Measurements from ENCODE around the gene CELA1. TPM values are rescaled to one million over a fixed set of nuclear protein-coding genes. Genes with fewer than 3 reads are reported as not detected.

CELA1 gene
- total RNA-seq, 1 experiment from 2014 or later, result not detected

- Histone ChIP-seq H3K9ac (ENCODE audit: low read length) (no peak overlapping the region), H3K27me3 (ENCODE audit: insufficient read depth, low read length) (no peaks in the 10 kb centered on the region), H3K27ac (ENCODE audit: low read depth, low read length) (no peak overlapping the region), H3K4me1 (ENCODE audit: control insufficient read depth in 1 of 2, insufficient read depth in 2 of 2, low read length in 2 of 2) (no peaks in the 10 kb centered on the region), H2AFZ (ENCODE audit: low read depth, low read length, poor library complexity, severe bottlenecking) (no peak overlapping the region), H3K79me2 (ENCODE audit: insufficient read depth, low read length) (no peaks in the 10 kb centered on the region), H4K20me1 (ENCODE audit: insufficient read depth) (no peaks in the 10 kb centered on the region), H3K9me2 (ENCODE audit: insufficient read depth) (no peaks in the 10 kb centered on the region), H3K9me3 (ENCODE audit: control insufficient read depth in 1 of 2, insufficient read depth in 1 of 2, low read depth in 1 of 2, low read length in 2 of 2) (no peaks in the 10 kb centered on the region), H3K4me2 (ENCODE audit: low read length) (no peak overlapping the region), H3K4me3 (replicated peaks in 1 of 2; ENCODE audit: low read depth in 1 of 2, low read length in 2 of 2) (no peak overlapping the region), H3K36me3 (ENCODE audit: control insufficient read depth in 1 of 2, insufficient read depth in 2 of 2, low read length in 2 of 2) (peaks cover 2 to 12% of the 10 kb centered on the region in 2 experiments; a peak in 2 of 4 replicates)
- ChIA-PET RAD21 (ENCODE audit: low non-redundant PET in 1 of 2, low total read pairs in 2 of 2, uncharacterized antibody in 2 of 2, unreplicated experiment in 2 of 2) (no interaction called here), CTCF (no interaction called here), POLR2A (interaction anchor here (1.0 kb wide), 1 partner anchor 10 kb away, joined by 3 read pairs; no protein-coding TSS in a partner anchor)
- no peak for ATAC-seq
- TF ChIP-seq, protein P1, sequence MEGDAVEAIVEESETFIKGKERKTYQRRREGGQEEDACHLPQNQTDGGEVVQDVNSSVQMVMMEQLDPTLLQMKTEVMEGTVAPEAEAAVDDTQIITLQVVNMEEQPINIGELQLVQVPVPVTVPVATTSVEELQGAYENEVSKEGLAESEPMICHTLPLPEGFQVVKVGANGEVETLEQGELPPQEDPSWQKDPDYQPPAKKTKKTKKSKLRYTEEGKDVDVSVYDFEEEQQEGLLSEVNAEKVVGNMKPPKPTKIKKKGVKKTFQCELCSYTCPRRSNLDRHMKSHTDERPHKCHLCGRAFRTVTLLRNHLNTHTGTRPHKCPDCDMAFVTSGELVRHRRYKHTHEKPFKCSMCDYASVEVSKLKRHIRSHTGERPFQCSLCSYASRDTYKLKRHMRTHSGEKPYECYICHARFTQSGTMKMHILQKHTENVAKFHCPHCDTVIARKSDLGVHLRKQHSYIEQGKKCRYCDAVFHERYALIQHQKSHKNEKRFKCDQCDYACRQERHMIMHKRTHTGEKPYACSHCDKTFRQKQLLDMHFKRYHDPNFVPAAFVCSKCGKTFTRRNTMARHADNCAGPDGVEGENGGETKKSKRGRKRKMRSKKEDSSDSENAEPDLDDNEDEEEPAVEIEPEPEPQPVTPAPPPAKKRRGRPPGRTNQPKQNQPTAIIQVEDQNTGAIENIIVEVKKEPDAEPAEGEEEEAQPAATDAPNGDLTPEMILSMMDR (IDR thresholded peaks at IDR 0.05 in 2 of 3, conservative IDR thresholded peaks at IDR 0.05 in 1 of 3; ENCODE audit: borderline replicate concordance in 1 of 3, insufficient read depth in 1 of 3, low read depth in 2 of 3, low read length in 2 of 3), result no peak
- TF ChIP-seq RAD21 (IDR thresholded peaks at IDR 0.05; ENCODE audit: low read depth), result peak; percentile 15; the same call in 1 of the 2 replicates
- intact Hi-C loops (cut with micrococcal nuclease), result no loop called here
- BruUV-seq (replicated peaks), result no TSS peak
- DNase-seq (ENCODE audit: low read depth, low spot score), result no peak
These were observed 14.9 kb upstream of the CELA1 start for GRCh38 chr12:51361161-51362016.

DNA sequence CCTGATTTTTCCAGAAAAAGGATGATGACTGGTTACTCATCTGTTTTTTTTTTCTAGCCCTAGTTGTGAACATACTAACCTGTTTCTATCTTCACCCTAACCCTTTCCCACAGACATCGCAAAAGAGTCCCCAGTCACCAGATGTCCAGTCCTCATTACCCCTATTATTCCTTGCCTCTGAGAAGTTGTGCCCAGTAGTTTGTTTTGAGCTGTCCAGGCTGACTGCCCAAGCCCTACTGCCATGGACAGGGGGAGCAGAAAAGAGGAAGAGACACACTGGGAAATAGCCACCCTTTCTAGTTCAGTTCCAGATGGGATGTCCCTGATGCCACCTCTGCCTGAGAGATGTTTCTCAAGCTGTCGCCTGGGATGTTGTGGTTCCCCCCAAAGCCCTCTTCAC lies 13.8 kb upstream of the CELA1 start:
- Histone ChIP-seq H3K4me3 (replicated peaks in 1 of 2; ENCODE audit: low read depth in 1 of 2, low read length in 2 of 2) (no peak overlapping the region), H2AFZ (ENCODE audit: low read depth, low read length, poor library complexity, severe bottlenecking) (no peak overlapping the region), H3K27me3 (ENCODE audit: insufficient read depth, low read length) (no peaks in the 10 kb centered on the region), H3K9ac (ENCODE audit: low read length) (no peak overlapping the region), H4K20me1 (ENCODE audit: insufficient read depth) (no peaks in the 10 kb centered on the region), H3K4me1 (ENCODE audit: control insufficient read depth in 1 of 2, insufficient read depth in 2 of 2, low read length in 2 of 2) (no peaks in the 10 kb centered on the region), H3K4me2 (ENCODE audit: low read length) (no peak overlapping the region), H3K79me2 (ENCODE audit: insufficient read depth, low read length) (no peaks in the 10 kb centered on the region), H3K27ac (ENCODE audit: low read depth, low read length) (no peak overlapping the region), H3K9me2 (ENCODE audit: insufficient read depth) (no peaks in the 10 kb centered on the region), H3K36me3 (ENCODE audit: control insufficient read depth in 1 of 2, insufficient read depth in 2 of 2, low read length in 2 of 2) (peaks cover 2 to 12% of the 10 kb centered on the region in 2 experiments; a peak in 2 of 4 replicates), H3K9me3 (ENCODE audit: control insufficient read depth in 1 of 2, insufficient read depth in 1 of 2, low read depth in 1 of 2, low read length in 2 of 2) (no peaks in the 10 kb centered on the region)
- no TSS peak for BruUV-seq (replicated peaks)
- ATAC-seq, result no peak
- ChIA-PET POLR2A (no interaction called here), CTCF (no interaction called here), RAD21 (ENCODE audit: low non-redundant PET in 1 of 2, low total read pairs in 2 of 2, uncharacterized antibody in 2 of 2, unreplicated experiment in 2 of 2) (no interaction called here)
- DNase-seq (ENCODE audit: low read depth, low spot score), result no peak
- intact Hi-C loops (cut with micrococcal nuclease), result no loop called here
- no peak for TF ChIP-seq YY1 (IDR thresholded peaks at IDR 0.05; ENCODE audit: extremely low read depth, insufficient replicate concordance, low read depth, low read length)
- no peak for TF ChIP-seq SP1 (IDR thresholded peaks at IDR 0.05; ENCODE audit: low read depth)
- no peak for TF ChIP-seq POLR2A (IDR thresholded peaks at IDR 0.05; ENCODE audit: borderline replicate concordance, extremely low read depth, insufficient read depth, insufficient read length)
- no peak for TF ChIP-seq REST (IDR thresholded peaks at IDR 0.05; ENCODE audit: low read depth)
- TF ChIP-seq RAD21 (IDR thresholded peaks at IDR 0.05; ENCODE audit: low read depth), result no peak
- TF ChIP-seq, protein P1 (IDR thresholded peaks at IDR 0.05 in 2 of 3, conservative IDR thresholded peaks at IDR 0.05 in 1 of 3; ENCODE audit: borderline replicate concordance in 1 of 3, insufficient read depth in 1 of 3, low read depth in 2 of 3, low read length in 2 of 3), result no peak
- TF ChIP-seq, protein P2, sequence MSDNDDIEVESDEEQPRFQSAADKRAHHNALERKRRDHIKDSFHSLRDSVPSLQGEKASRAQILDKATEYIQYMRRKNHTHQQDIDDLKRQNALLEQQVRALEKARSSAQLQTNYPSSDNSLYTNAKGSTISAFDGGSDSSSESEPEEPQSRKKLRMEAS (IDR thresholded peaks at IDR 0.05), result no peak
